ENCODE measurements around the gene HSF2BP.
"Not testable (repeated sequence)": the region's sequence is repeated elsewhere in the genome, so short reads cannot be mapped to it uniquely, and the experiment has no call there.

- TF ChIP-seq, protein P1, sequence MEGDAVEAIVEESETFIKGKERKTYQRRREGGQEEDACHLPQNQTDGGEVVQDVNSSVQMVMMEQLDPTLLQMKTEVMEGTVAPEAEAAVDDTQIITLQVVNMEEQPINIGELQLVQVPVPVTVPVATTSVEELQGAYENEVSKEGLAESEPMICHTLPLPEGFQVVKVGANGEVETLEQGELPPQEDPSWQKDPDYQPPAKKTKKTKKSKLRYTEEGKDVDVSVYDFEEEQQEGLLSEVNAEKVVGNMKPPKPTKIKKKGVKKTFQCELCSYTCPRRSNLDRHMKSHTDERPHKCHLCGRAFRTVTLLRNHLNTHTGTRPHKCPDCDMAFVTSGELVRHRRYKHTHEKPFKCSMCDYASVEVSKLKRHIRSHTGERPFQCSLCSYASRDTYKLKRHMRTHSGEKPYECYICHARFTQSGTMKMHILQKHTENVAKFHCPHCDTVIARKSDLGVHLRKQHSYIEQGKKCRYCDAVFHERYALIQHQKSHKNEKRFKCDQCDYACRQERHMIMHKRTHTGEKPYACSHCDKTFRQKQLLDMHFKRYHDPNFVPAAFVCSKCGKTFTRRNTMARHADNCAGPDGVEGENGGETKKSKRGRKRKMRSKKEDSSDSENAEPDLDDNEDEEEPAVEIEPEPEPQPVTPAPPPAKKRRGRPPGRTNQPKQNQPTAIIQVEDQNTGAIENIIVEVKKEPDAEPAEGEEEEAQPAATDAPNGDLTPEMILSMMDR (IDR thresholded peaks at IDR 0.05; ENCODE audit: poor library complexity, severe bottlenecking): not testable (repeated sequence)
- not testable (repeated sequence) for TF ChIP-seq EZH2 (IDR thresholded peaks at IDR 0.05; ENCODE audit: borderline replicate concordance, insufficient read depth, low read length, poor library complexity, severe bottlenecking); POLR2AphosphoS5 (IDR thresholded peaks at IDR 0.05); REST (IDR thresholded peaks at IDR 0.05; ENCODE audit: borderline replicate concordance); MXI1 (conservative IDR thresholded peaks at IDR 0.05; ENCODE audit: poor library complexity, severe bottlenecking); EP300 (conservative IDR thresholded peaks at IDR 0.05; ENCODE audit: poor library complexity, severe bottlenecking); RAD21 (conservative IDR thresholded peaks at IDR 0.05)
These were observed 180.1 kb downstream of the HSF2BP start for GRCh38 chr21:43479197-43479596.
